Stimulated activated CD8-positive, alpha-beta memory T cell treated with anti-CD3 and anti-CD28 coated beads, Interleukin-4, amount 100 ng/mL, for 24 hours (primary cell): ENCODE measurements around the gene PLAGL2.
"Not testable (repeated sequence)": the region's sequence is repeated elsewhere in the genome, so short reads cannot be mapped to it uniquely, and the experiment has no call there.

Experiments used
- DNase-seq: peaks from one replicate; pipeline ENCODE4 v3.0.0-alpha.2; 2020; ENCODE audit warnings: low read depth

Gene PLAGL2

GRCh38 chr20:32183947-32184635, 23.5 kb downstream of the PLAGL2 start:
- no peak for DNase-seq

- no peak for DNase-seq
Observed at GRCh38 chr20:32181606-32182005, 25.9 kb downstream of the PLAGL2 start.

GRCh38 chr20:32179934-32180333, 27.6 kb downstream of the PLAGL2 start:
- no peak for DNase-seq

- no peak for DNase-seq
Observed at GRCh38 chr20:32179515-32179914, 28.0 kb downstream of the PLAGL2 start.

- DNase-seq: not testable (repeated sequence)
Observed at GRCh38 chr20:32177696-32178095, 29.8 kb downstream of the PLAGL2 start.

GRCh38 chr20:32168184-32168910, 39.2 kb downstream of the PLAGL2 start:
- DNase-seq: no peak

- no peak for DNase-seq
Observed at GRCh38 chr20:32167552-32167951, 40.0 kb downstream of the PLAGL2 start.

- DNase-seq: no peak
Observed at GRCh38 chr20:32165836-32166545, 41.6 kb downstream of the PLAGL2 start.

- no peak for DNase-seq
Observed at GRCh38 chr20:32164984-32165735, 42.4 kb downstream of the PLAGL2 start.

- no peak for DNase-seq
Observed at GRCh38 chr20:32163951-32164350, 43.6 kb downstream of the PLAGL2 start.

GRCh38 chr20:32162351-32162750, 45.2 kb downstream of the PLAGL2 start:
- no peak for DNase-seq

GRCh38 chr20:32160341-32160740, 47.2 kb downstream of the PLAGL2 start:
- no peak for DNase-seq

- no peak for DNase-seq
Observed at GRCh38 chr20:32159766-32160221, 47.7 kb downstream of the PLAGL2 start.

GRCh38 chr20:32158943-32159660, 48.4 kb downstream of the PLAGL2 start:
- no peak for DNase-seq

- DNase-seq: no peak
Observed at GRCh38 chr20:32158351-32158750, 49.2 kb downstream of the PLAGL2 start.

GRCh38 chr20:32157611-32158010, 49.9 kb downstream of the PLAGL2 start:
- no peak for DNase-seq

- no peak for DNase-seq
Observed at GRCh38 chr20:32155017-32155981, 52.2 kb downstream of the PLAGL2 start.

GRCh38 chr20:32153771-32154170, 53.8 kb downstream of the PLAGL2 start:
- DNase-seq: no peak

GRCh38 chr20:32153156-32153665, 54.3 kb downstream of the PLAGL2 start:
- DNase-seq: no peak
